ENCODE results near the gene BAZ1B.

BAZ1B gene

DNA sequence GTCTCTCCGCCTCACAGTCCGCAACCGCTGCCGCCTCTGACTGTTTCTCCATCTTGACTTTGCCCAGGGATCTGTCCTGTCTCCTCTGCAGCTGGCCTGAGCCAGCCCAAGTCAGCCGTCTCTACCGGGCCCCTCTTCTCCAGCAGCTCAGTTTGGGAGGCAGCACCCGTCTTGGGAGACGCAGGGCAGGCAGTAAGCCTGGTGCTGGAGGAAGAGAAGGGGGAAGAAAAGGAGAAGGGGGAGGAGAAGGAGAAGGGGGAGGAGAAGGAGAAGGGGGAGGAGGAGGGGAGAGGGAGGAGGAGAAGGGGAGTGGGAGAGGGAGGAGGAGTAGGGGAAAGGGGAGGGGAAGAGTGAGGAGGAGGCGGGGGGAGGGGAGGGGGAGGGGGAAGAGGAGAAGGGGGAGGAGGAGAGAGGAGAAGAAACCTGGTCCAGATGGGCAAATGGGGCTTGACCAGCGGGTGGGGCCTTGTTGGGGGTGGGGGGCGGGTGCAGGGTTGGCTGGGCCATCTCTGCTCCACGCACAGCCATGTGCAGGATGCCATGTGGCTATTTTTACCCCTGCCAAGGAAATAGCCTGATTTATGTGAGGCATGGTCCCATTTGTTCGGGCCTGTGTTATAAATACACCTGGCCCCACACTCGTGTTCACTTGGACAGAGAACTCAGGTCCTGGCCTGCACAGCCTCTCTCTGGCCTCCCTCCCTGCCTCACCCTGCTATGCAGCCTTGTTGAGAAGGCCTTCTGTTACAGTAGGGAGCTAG, 124.4 kb downstream of the BAZ1B start:
- no peak for TF ChIP-seq EZH2phosphoT487 (conservative IDR thresholded peaks at IDR 0.05; ENCODE audit: low read length)
- TF ChIP-seq, protein P1, sequence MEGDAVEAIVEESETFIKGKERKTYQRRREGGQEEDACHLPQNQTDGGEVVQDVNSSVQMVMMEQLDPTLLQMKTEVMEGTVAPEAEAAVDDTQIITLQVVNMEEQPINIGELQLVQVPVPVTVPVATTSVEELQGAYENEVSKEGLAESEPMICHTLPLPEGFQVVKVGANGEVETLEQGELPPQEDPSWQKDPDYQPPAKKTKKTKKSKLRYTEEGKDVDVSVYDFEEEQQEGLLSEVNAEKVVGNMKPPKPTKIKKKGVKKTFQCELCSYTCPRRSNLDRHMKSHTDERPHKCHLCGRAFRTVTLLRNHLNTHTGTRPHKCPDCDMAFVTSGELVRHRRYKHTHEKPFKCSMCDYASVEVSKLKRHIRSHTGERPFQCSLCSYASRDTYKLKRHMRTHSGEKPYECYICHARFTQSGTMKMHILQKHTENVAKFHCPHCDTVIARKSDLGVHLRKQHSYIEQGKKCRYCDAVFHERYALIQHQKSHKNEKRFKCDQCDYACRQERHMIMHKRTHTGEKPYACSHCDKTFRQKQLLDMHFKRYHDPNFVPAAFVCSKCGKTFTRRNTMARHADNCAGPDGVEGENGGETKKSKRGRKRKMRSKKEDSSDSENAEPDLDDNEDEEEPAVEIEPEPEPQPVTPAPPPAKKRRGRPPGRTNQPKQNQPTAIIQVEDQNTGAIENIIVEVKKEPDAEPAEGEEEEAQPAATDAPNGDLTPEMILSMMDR (IDR thresholded peaks at IDR 0.05; ENCODE audit: insufficient read depth, low read length, poor library complexity, severe bottlenecking): no peak
- H3K36me3 ChIP-seq (ENCODE audit: low read length): no peaks in the 10 kb centered on the region
- H3K27me3 ChIP-seq (ENCODE audit: low read length): no peaks in the 10 kb centered on the region
- H3K79me2 ChIP-seq (ENCODE audit: insufficient read depth, low read length): no peaks in the 10 kb centered on the region
- no peak overlapping the region for H2AFZ ChIP-seq (ENCODE audit: low read depth, low read length, severe bottlenecking)
- H3K9ac ChIP-seq (ENCODE audit: low read length): no peak overlapping the region
- no peaks in the 10 kb centered on the region for H3K9me3 ChIP-seq (ENCODE audit: insufficient read depth, low read length)
- no peaks in the 10 kb centered on the region for H3K9me2 ChIP-seq (replicated peaks; ENCODE audit: insufficient read depth, low read length)
- no peak overlapping the region for H3K4me2 ChIP-seq (ENCODE audit: low read depth, low read length, poor library complexity, severe bottlenecking)
- H3K4me3 ChIP-seq (ENCODE audit: insufficient read depth, low read length, poor library complexity, severe bottlenecking): no peak overlapping the region
- no peaks in the 10 kb centered on the region for H4K20me1 ChIP-seq (ENCODE audit: low read depth, low read length)
- no peaks in the 10 kb centered on the region for H3F3A ChIP-seq (ENCODE audit: insufficient read depth)
- H3K27ac ChIP-seq (ENCODE audit: low read depth, low read length): no peak overlapping the region

DNA sequence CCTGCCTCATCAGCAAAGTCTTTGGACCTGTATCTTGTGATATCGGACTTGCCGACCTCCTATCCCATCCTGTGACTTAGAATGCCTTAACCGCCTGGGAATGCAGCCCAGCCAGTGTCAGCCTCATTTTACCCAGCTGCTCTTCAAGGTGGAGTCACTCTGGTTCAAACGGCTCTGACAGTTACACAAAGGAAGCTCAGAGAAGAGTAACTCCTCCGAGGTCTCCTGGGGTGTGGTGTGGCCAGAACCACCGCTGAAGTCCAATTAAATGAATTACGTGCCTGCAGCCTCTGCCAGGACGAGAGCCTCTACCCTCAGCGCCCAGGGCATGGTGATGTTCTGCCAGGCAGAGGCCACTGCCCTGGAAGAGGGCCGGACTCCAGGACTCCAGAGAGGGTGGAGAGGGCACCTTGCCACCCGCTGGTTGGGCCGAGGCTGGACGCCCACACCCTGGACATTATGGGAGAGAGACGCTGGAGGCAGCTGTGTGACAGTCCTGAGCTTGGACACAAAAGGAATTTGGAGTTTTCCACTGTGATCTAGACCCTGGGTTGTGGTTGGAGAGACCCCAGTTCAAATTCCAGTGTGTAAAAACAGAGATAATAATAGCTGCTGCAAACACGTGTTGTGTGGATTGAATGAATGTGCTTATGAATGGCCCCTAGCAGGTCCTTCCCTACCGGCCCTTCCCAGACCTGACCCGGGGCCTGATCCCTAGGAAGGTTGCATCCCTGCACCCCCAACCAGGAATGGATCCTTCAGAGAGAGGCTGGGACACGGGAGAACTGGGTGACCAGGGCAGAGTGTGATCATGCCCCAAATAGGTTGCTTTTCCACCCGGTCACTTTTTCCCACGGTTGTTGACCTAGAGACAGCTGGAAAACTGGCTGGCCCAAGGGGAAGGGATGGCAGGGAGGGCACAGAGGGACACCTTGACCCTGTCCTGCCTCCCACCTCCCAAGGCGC, 126.3 kb downstream of the BAZ1B start:
- no peaks in the 10 kb centered on the region for H3K9me3 ChIP-seq (ENCODE audit: insufficient read depth, low read length)
- no peak overlapping the region for H3K4me3 ChIP-seq (ENCODE audit: insufficient read depth, low read length, poor library complexity, severe bottlenecking)
- H3K27ac ChIP-seq (ENCODE audit: low read depth, low read length): no peak overlapping the region
- no peaks in the 10 kb centered on the region for H3F3A ChIP-seq (ENCODE audit: insufficient read depth)
- H3K36me3 ChIP-seq (ENCODE audit: low read length): no peaks in the 10 kb centered on the region
- TF ChIP-seq, protein P1 (IDR thresholded peaks at IDR 0.05; ENCODE audit: insufficient read depth, low read length, poor library complexity, severe bottlenecking): no peak
- TF ChIP-seq EZH2phosphoT487 (conservative IDR thresholded peaks at IDR 0.05; ENCODE audit: low read length): no peak
- H3K79me2 ChIP-seq (ENCODE audit: insufficient read depth, low read length): no peaks in the 10 kb centered on the region
- no peak overlapping the region for H3K9ac ChIP-seq (ENCODE audit: low read length)
- no peak overlapping the region for H2AFZ ChIP-seq (ENCODE audit: low read depth, low read length, severe bottlenecking)
- H3K9me2 ChIP-seq (replicated peaks; ENCODE audit: insufficient read depth, low read length): no peaks in the 10 kb centered on the region
- H3K27me3 ChIP-seq (ENCODE audit: low read length): no peaks in the 10 kb centered on the region
- no peak overlapping the region for H3K4me2 ChIP-seq (ENCODE audit: low read depth, low read length, poor library complexity, severe bottlenecking)
- no peaks in the 10 kb centered on the region for H4K20me1 ChIP-seq (ENCODE audit: low read depth, low read length)

DNA sequence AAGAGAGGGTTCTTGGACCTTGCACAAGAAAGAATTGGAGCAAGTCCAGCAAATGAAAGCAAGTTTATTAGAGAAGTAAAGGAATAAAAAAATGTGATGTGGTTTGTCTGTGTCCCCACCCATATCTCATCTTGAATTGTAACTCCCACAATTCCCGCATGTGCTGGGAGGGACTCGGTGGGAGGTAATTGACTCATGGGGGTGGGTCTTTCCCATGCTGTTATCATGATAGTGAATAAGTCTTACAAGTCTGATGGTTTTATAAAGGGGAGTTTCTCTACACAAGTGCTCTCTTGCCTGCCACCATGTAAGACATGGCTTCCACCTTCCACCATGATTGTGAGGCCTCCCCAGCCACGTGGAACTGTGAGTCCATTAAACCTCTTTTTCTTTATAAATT, 127.7 kb downstream of the BAZ1B start:
- no peak overlapping the region for H2AFZ ChIP-seq (ENCODE audit: low read depth, low read length, severe bottlenecking)
- H3K9me3 ChIP-seq (ENCODE audit: insufficient read depth, low read length): no peaks in the 10 kb centered on the region
- H3K9me2 ChIP-seq (replicated peaks; ENCODE audit: insufficient read depth, low read length): no peaks in the 10 kb centered on the region
- H3K79me2 ChIP-seq (ENCODE audit: insufficient read depth, low read length): no peaks in the 10 kb centered on the region
- no peaks in the 10 kb centered on the region for H3F3A ChIP-seq (ENCODE audit: insufficient read depth)
- H3K9ac ChIP-seq (ENCODE audit: low read length): no peak overlapping the region
- no peak overlapping the region for H3K4me3 ChIP-seq (ENCODE audit: insufficient read depth, low read length, poor library complexity, severe bottlenecking)
- H3K27ac ChIP-seq (ENCODE audit: low read depth, low read length): no peak overlapping the region
- TF ChIP-seq, protein P1 (IDR thresholded peaks at IDR 0.05; ENCODE audit: insufficient read depth, low read length, poor library complexity, severe bottlenecking): no peak
- no peak for TF ChIP-seq EZH2phosphoT487 (conservative IDR thresholded peaks at IDR 0.05; ENCODE audit: low read length)
- no peaks in the 10 kb centered on the region for H4K20me1 ChIP-seq (ENCODE audit: low read depth, low read length)
- H3K36me3 ChIP-seq (ENCODE audit: low read length): no peaks in the 10 kb centered on the region
- H3K27me3 ChIP-seq (ENCODE audit: low read length): no peaks in the 10 kb centered on the region
- no peak overlapping the region for H3K4me2 ChIP-seq (ENCODE audit: low read depth, low read length, poor library complexity, severe bottlenecking)

All from SU-DHL-6 (cell line).